Measurements from ENCODE around the gene CTIF. TPM values are rescaled to one million over a fixed set of nuclear protein-coding genes. Genes with fewer than 3 reads are reported as not detected.

Gene CTIF
- polyA plus RNA-seq, 3 donors = 11.7 to 74.2 (median 39.8) TPM

- no peak overlapping the region for H3K27ac ChIP-seq (ENCODE audit: low read depth, low read length)
- 85 to 93% (median 90%) methylated on average over 9 of the region's 9 CpGs for WGBS, 3 donors
Measured at GRCh38 chr18:48569139-48569914, 30.5 kb downstream of the CTIF start.

- H3K27ac ChIP-seq (ENCODE audit: low read depth, low read length) = no peak overlapping the region
- WGBS, 3 donors = 79 to 85% (median 81%) methylated on average over 4 of the region's 4 CpGs
Measured at GRCh38 chr18:48569915-48570264, 31.1 kb downstream of the CTIF start.

DNA sequence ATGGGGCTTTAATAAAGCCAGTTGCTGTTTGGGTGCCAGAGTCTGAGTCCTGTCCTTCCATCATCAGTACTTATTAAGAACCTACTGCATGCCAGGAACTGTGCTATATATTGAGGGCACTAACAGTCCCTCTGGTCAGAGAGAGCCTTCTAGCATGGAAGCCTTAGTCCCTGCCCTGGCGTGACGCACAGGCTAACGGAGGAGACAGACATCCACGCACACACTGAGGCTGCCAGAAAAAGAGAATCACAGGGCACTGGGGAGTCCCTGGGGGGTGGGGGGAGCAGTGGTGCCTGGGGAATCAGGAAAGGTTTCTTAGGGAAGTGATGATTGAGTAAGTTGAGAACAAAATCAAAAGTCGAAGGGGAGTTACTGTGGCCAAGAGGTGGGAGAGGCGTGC lies 31.5 kb downstream of the CTIF start:
- 80 to 87% (median 84%) methylated on average over 6 of the region's 6 CpGs for WGBS, 3 donors
- H3K27ac ChIP-seq (ENCODE audit: low read depth, low read length) = no peak overlapping the region

DNA sequence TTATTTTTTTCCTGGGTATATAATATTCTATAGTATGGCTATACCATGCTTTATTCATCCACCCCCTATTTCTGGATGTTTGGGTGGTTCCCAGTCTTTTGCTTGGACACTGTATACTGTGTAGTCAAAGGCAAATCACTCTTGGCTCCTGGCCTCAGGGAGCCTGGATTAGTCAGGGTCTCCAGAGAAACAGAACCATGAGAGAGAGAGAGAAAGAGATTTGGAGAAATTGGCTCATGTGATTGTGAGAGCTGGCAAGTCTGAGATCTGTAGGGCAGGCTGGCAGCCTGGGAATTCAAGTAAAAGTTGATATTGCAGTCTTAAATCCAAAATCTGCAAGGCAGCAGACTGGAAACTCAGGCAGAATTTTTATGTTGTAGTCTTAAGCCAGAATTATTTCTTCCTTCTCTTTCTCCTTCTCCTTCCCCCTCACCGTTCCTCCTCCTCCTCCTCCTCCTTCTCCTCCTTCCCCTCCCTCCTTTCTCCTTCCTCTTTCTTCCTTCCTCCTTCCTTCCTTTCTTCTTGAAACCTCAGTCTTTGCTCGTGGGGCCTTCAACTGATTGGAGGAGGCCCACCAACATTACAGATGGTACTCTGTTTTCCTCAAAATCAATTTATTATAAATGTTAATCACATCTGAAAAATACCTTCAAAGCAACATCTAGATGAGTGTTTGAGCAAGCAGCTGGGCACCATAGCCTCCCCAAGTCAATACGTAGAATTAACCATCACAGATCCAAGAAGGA lies 33.0 kb downstream of the CTIF start:
- 60 to 79% (median 62%) methylated on average over 3 of the region's 3 CpGs for WGBS, 3 donors
- H3K27ac ChIP-seq (ENCODE audit: low read depth, low read length) = no peak overlapping the region

- 74 to 82% (median 78%) methylated on average over 10 of the region's 10 CpGs for WGBS, 3 donors
- H3K27ac ChIP-seq (ENCODE audit: low read depth, low read length) = no peak overlapping the region
Measured at GRCh38 chr18:48572402-48573126, 33.7 kb downstream of the CTIF start.

GRCh38 chr18:48573632-48574283 lies 34.9 kb downstream of the CTIF start:
- H3K27ac ChIP-seq (ENCODE audit: low read depth, low read length) = no peak overlapping the region
- 89 to 93% (median 90%) methylated on average over 14 of the region's 14 CpGs for WGBS, 3 donors

DNA sequence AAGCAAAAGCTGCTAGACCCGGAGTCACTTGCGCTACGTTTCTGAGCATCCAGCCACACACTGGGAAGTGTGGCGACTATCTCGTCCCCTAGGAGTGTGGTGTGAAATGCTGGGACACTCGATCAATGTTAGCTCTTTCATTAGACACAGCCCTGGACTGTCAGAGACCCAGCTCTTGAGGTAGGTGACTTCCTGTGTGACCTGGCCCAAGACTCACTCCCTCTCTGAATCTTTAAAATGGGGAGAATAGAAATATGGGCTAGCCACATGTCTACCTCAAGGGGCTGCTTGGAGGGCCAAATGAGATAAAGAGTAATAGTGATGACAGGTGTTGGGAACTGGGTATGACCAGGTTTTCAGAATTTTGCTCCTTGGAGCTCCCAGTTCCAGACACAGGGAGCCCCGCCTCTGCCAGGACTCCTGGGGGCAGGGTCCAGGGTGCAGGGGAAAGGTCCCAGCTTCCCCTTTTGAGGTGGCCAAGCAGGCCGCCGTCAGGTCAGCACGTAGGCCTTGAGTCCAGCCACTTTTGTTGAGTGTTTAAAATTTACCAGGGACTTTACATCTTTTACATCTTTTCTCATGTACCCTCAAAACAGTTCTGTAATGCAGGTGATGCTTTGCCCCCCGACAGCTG lies 36.0 kb downstream of the CTIF start:
- WGBS, 3 donors = 78 to 86% (median 80%) methylated on average over 11 of the region's 11 CpGs
- no peak overlapping the region for H3K27ac ChIP-seq (ENCODE audit: low read depth, low read length)

- no peak overlapping the region for H3K27ac ChIP-seq (ENCODE audit: low read depth, low read length)
- 53 to 77% (median 68%) methylated on average over 8 of the region's 8 CpGs for WGBS, 3 donors
Measured at GRCh38 chr18:48575301-48575657, 36.4 kb downstream of the CTIF start.

DNA sequence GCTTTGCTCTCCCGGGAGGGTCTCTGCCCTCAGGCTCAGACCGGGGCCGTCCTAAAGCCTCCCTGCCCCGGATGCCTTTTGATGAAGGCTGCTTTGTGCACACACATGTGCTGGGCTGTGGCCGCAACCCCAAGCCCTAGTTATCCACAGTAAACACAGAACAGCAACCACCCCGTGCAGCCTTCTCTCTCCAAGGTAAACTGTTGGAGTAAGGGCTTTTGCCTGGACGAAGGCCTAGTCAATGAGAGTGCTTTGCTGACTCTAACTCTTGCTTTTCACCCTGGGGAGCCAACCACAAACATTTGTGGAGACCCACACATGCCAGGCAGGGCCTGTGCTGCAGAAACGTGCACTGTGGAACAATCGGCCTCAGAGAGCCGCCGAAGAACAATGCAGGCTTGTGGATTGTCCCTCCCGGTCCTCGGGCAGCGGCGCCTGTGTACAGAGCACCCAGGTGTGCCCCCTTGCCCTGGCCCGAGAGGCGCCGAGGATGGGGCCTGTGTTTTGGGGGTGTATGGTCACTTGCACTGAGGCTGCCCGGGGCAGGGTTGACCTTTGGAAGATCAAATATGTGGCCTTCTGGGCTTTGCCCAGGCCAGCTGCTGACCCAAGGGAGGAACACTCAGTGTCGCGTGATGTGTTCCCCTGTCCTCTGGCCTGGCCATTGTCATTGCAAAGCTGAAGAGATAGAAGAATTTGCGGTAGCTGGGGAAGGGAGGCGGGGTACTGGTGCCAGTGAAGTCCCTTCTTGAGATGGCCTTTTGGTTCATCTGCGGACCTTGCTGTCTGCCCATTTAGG lies 37.0 kb downstream of the CTIF start:
- no peak overlapping the region for H3K27ac ChIP-seq (ENCODE audit: low read depth, low read length)
- 78 to 86% (median 85%) methylated on average over 24 of the region's 24 CpGs for WGBS, 3 donors

DNA sequence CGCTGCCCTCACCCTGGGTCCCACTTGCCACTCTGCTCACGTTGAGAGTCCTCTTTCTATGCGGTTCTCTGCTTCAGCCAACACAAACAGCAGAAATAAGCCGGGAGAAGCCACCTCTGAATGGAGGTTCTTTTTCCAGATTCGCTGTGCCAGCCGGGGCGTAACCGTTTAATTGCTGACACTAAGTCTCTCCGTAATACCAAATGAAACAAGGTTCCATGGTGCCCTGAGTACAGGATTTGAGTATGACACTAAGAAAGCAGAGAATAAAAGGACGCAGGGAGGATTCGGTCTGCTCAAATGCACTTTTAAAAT lies 37.6 kb downstream of the CTIF start:
- H3K27ac ChIP-seq (ENCODE audit: low read depth, low read length) = no peak overlapping the region

DNA sequence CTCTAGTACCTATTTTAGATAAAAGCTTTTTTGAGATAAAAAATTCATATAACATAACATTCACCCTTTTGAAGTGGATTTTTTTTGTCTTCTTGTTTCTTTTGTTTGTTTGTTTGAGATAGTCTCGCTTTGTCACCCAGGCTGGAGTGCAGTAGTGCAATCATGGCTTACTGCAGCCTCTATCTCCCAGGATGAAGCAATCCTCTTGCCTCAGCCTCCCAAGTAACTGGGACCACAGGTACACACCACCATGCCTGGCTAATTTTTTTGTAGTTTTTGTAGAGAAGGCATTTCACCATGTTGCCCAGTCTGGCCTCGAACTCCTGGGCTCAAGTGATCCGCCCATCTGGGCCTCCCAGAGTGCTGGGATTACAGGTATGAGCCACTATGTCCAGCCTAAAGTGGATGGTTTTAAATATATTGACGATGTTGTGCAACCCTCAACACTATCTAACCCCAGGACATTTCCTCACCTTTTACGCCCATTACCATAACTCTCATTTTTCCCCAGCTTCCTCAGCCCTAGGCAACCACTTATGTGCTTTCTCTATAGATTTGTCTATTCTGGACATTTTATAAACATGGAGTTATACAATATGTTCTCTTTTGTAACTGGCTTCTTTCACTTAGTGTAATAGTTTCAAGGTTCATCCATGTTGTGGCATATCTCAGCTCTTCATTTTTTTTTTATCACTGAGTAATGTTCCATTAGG lies 38.8 kb downstream of the CTIF start:
- WGBS, 3 donors = 95 to 99% (median 96%) methylated on average over 5 of the region's 5 CpGs
- H3K27ac ChIP-seq (ENCODE audit: low read depth, low read length) = no peak overlapping the region

More for the DNA sequence above, 37.6 kb downstream of the CTIF start:
- 92 to 93% (median 92%) methylated on average over 11 of the region's 11 CpGs for WGBS, 3 donors

DNA sequence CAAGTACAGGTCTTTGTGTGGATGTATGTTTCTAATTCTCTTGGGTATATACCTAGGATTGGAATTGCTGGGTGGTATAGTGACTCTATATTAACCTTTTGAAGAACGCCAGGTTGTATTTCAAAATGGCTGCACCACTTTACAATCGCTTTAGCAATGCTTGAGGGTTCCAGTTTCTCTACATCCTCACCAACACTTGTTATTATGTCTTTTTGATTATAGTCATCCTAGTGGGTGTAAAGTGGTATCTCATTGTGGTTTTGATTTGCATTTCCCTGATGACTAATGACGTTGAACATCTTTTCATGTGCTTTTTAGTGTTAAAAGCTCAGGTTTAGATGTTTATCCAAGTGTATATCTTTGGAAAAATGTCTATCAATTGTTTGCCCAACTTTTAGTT lies 39.5 kb downstream of the CTIF start:
- 91 to 96% (median 93%) methylated on average over 3 of the region's 3 CpGs for WGBS, 3 donors
- H3K27ac ChIP-seq (ENCODE audit: low read depth, low read length) = no peak overlapping the region

DNA sequence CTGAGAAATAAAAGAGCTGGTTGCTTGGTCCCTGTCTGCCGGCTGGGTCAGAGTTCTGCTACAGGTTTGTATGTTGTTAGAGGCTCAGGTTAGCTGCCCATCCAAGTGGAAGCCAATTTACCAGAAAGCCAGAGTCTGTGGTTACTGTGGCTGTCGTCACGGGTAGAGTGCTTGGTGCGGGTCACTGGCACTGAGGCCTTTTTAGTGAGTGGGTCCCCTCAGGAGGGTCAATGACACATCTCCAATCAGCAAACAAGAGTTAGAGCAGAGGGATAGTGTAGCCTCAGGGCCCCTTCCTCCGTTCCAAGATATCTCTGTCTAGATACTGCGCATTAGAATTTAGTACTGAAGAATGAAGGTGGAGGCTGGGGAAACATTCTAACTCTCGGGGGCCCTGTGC lies 41.2 kb downstream of the CTIF start:
- H3K27ac ChIP-seq (ENCODE audit: low read depth, low read length) = no peak overlapping the region
- WGBS, 3 donors = 95 to 97% (median 96%) methylated on average over 7 of the region's 7 CpGs

- WGBS, 3 donors = 66 to 95% (median 73%) methylated on average over 10 of the region's 10 CpGs
- H3K27ac ChIP-seq (ENCODE audit: low read depth, low read length) = no peak overlapping the region
Measured at GRCh38 chr18:48580782-48581181, 42.0 kb downstream of the CTIF start.

DNA sequence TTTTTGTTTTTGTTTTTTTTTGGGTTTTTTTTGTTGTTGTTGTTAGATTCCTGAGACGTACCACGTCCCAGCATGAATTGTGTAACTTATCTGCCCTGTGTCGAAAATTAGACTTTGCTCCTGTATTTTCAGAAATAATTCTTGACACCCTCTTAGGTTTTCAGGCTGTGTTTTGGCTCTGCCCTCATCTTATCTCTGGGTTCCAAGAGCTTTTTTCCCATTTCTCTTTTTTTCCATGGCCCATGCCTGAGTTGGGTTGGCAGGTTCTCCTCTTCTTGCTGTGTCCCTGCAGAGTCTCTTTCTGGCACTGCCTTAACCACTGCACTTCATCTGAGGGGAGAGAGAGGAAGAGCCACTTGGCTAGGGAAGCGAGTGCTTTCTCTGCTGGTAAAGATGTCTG lies 42.4 kb downstream of the CTIF start:
- 49 to 66% (median 54%) methylated on average over 4 of the region's 4 CpGs for WGBS, 3 donors
- no peak overlapping the region for H3K27ac ChIP-seq (ENCODE audit: low read depth, low read length)

DNA sequence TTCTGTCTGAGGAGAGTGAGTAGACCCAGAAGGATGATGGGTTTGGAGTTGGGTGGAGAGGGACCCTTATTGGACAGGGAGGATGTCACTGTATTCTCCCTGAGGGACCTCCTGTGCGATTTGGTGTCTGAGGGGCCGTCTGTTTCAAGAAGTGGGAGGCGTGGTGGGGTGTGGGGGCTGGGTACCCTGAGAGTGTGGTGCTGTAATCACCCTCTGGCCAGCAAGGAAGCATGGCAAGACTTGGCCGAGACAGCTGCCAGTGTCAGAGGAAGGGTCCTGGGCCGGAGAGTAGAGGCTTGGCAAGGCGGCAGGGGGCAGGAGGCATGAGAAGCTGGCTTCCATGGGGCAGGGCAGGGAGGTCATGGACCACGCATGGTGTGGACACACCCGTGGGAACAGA lies 43.1 kb downstream of the CTIF start:
- 80 to 92% (median 81%) methylated on average over 7 to 8 of the region's 8 CpGs for WGBS, 3 donors
- no peak overlapping the region for H3K27ac ChIP-seq (ENCODE audit: low read depth, low read length)

DNA sequence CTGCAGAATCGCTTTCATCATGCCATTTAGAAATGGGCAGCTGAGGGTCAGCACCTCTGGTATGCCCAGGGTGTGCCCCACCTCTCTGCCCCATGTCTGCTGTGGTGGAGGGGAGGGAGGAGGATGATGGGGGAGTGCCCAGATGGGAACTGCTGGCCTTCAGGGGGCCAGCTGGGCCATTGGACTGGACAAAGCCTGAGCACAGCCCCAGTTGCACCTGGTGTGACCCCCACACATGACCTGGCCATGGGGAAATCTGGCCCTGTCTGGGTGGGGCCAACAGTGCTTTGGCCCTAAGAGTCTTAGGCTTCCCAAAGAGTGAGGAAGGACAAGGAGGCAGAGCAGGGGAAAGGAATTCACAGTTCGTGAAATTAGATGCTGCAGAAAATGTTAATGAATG lies 44.1 kb downstream of the CTIF start:
- no peak overlapping the region for H3K27ac ChIP-seq (ENCODE audit: low read depth, low read length)
- WGBS, 3 donors = 92 to 100% (median 97%) methylated on average over 2 of the region's 2 CpGs

Data from adipose tissue (tissue), 3 donors.